Right lobe of liver (tissue), 6 donors: Measurements from ENCODE around the gene PGAM1. TPM values are rescaled to one million over a fixed set of nuclear protein-coding genes. Genes with fewer than 3 reads are reported as not detected.

ENCODE experiments used
- ATAC-seq, 4 donors: fragments of 200-7000 bp; cut with Tn5 transposase; one replicate each; pipeline ENCODE4 v1.9.1; 2020; ENCODE audit warnings: mild to moderate bottlenecking in 4 of 4, moderate library complexity in 4 of 4
- DNase-seq, 3 donors: peaks; one replicate each; pipeline ENCODE4 v3.0.0-alpha.2; 2020
- H3K27ac ChIP-seq, 3 donors: fragments of 200-600 bp; one replicate each; pipeline ENCODE4 v1.8.0; 2022
- H3K27me3 ChIP-seq, 2 donors: fragments of 200-600 bp; one replicate each; pipeline ENCODE4 v1.8.0; 2022
- H3K36me3 ChIP-seq, 4 donors: fragments of 200-600 bp; sonication (generic) in 1 of 4; one replicate each; pipeline versions ENCODE4 v1.5.1 to v1.8.0; 2017 to 2022; ENCODE audit warnings: control low read depth in 1 of 4
- H3K4me1 ChIP-seq, 4 donors: fragments of 200-600 bp; sonication (generic) in 1 of 4; one replicate each; pipeline versions ENCODE4 v1.5.1 to v1.8.0; 2017 to 2022; ENCODE audit warnings: control low read depth in 1 of 4
- H3K4me3 ChIP-seq, 3 donors: fragments of 200-600 bp; one replicate each; pipeline ENCODE4 v1.8.0; 2022
- H3K9me3 ChIP-seq, 4 donors: fragments of 200-600 bp; sonication (generic) in 1 of 4; one replicate each; pipeline versions ENCODE4 v1.5.1 to v1.8.0; 2017 to 2022; ENCODE audit warnings: control low read depth in 1 of 4
- CTCF ChIP-seq, 4 donors: fragments of 200-600 bp in 3 of 4; fragments of 450-650 bp in 1 of 4; IDR thresholded peaks; one replicate each; pipeline versions ENCODE4 v1.5.1 to v1.8.0; 2016 to 2022; ENCODE audit warnings: antibody characterized with exemption in 4 of 4, mild to moderate bottlenecking in 2 of 4
- POLR2A ChIP-seq: fragments of 450-650 bp; IDR thresholded peaks from one replicate; pipeline ENCODE4 v1.6.1; 2017; ENCODE audit warnings: antibody characterized with exemption, mild to moderate bottlenecking
- WGBS: methylation state at CpG from one replicate; pipeline ENCODE4 v1.1.6; 2018; ENCODE audit warnings: low coverage, low lambda C conversion rate; ENCODE audit not compliant: insufficient coverage; ENCODE audit errors: missing lambda C conversion rate; 5-methylcytosine and 5-hydroxymethylcytosine counted together
- intact Hi-C, 2 donors: fragments of 100-400 bp; cut with DNase I; formaldehyde crosslinking; loops; one replicate each; pipeline versions ENCODE4 v1.11.2 to v1.14.1; 2022
- total RNA-seq, 6 experiments: library from RNA; depleted of rRNA in 2 of 6; stranded (reverse); fragments of >200 nt in 2 of 6; fragmentation: NEBNext Ultra II Directional in 3 of 6; extraction: Animal tissue kit (Norgen Biotek cat#: 25700) in 3 of 6; gene quantifications; one replicate each; pipeline versions ENCODE4 v1.1.0 to v1.2.4, GENCODE V29; 2016 to 2023
- donor health status: DM: no; HTN: yes; CAD: no.
- donor health status: DM: no; HTN: no; CAD: no.
- donor health status: DM: no; HTN: no; CAD: no.
- donor health status: DM: no; HTN: yes; CAD: no.
- donor health status: DM: no; HTN: yes; CAD: no.

Gene PGAM1
- total RNA-seq, 6 experiments from 2014 or later: 100 to 228 (median 162) TPM

GRCh38 chr10:97427571-97428179, 1.7 kb downstream of the PGAM1 start:
- H3K36me3 ChIP-seq: peaks cover 0 to 28% (median 8%) of the 10 kb centered on the region in 4 donors
- H3K4me3 ChIP-seq: peak overlapping the region; percentile 90 to 97 (median 94)
- H3K27me3 ChIP-seq: no peaks in the 10 kb centered on the region
- peak; percentile 65 to 72 (median 67) for DNase-seq
- 21% methylated on average over 6 of the region's 9 CpGs for WGBS
- intact Hi-C loops: no loop called here
- H3K4me1 ChIP-seq: peaks cover 0 to 32% (median 11%) of the 10 kb centered on the region in 4 donors
- H3K9me3 ChIP-seq: no peaks in the 10 kb centered on the region
- peak; percentile 3 to 51 (median 24) for ATAC-seq
- TF ChIP-seq POLR2A (peak; percentile 17), CTCF (IDR thresholded peaks at IDR 0.05) (no peak)
- peak overlapping the region in 2 of 3 donors; percentile 91 to 96 for H3K27ac ChIP-seq

GRCh38 chr10:97428572-97428981, 2.6 kb downstream of the PGAM1 start:
- peaks cover 0 to 31% (median 10%) of the 10 kb centered on the region in 4 donors for H3K36me3 ChIP-seq
- no peak for ATAC-seq
- peaks cover 0 to 32% (median 11%) of the 10 kb centered on the region in 4 donors for H3K4me1 ChIP-seq
- WGBS: 37% methylated on average over 4 of the region's 4 CpGs
- no peak for DNase-seq
- intact Hi-C loops: no loop called here
- no peaks in the 10 kb centered on the region for H3K9me3 ChIP-seq
- H3K27ac ChIP-seq: peak overlapping the region in 1 of 3 donors; percentile 96
- TF ChIP-seq CTCF (IDR thresholded peaks at IDR 0.05) (no peak), POLR2A (no peak)
- H3K27me3 ChIP-seq: no peaks in the 10 kb centered on the region
- no peak overlapping the region for H3K4me3 ChIP-seq

DNA sequence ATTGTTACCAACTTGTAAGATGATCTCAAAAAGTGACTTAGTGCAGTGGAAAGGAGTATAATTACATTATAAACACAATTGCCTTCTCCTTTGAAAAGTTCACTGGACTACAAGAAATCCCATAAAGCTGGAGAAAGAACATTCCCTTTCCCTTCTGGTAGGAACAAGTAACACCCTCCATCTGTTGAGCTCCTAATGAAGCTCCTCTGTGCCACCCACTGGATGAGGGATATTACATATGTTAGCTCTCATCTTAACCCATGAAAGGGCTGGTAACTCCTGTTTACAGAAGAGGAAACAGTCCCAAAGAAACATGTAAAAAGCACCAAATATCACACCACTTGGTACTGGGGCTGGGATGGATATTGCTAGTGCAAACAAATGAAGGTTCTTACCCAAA, 8.1 kb downstream of the PGAM1 start:
- H3K36me3 ChIP-seq: peaks cover 0 to 70% (median 24%) of the 10 kb centered on the region in 4 donors
- intact Hi-C loops: no loop called here

DNA sequence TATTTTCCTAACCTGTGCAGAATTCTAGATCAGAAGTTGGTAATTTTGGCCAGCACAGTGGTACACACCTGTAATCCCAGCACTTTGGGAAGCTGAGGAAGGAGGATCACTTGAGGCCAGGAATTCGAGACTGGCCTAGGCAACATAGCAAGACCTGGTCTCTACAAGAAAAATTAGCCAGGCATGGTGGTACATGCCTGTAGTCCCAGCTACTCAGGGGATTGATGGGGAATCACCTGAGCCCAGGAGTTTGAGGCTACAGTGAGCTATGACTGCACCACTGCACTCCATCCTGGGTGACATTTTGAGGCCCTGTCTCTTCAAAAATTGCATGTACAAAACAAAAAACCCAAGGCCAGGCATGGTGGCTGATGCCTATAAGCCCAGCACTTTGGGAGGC, 8.6 kb downstream of the PGAM1 start:
- Histone ChIP-seq H3K4me1 (peaks cover 0 to 6% (median 3%) of the 10 kb centered on the region in 4 donors), H3K27me3 (no peaks in the 10 kb centered on the region), H3K4me3 (no peak overlapping the region), H3K27ac (no peak overlapping the region), H3K36me3 (peaks cover 0 to 71% (median 25%) of the 10 kb centered on the region in 4 donors), H3K9me3 (no peaks in the 10 kb centered on the region)
- no peak for TF ChIP-seq CTCF (IDR thresholded peaks at IDR 0.05)
- TF ChIP-seq POLR2A: no peak
- no CpG with 5 or more reads among the region's 1 CpG for WGBS
- no peak for DNase-seq
- intact Hi-C loops: no loop called here
- no peak for ATAC-seq

More for the DNA sequence above, 8.1 kb downstream of the PGAM1 start:
- Histone ChIP-seq H3K4me3 (no peak overlapping the region), H3K27me3 (no peaks in the 10 kb centered on the region), H3K9me3 (no peaks in the 10 kb centered on the region), H3K4me1 (peaks cover 0 to 9% (median 3%) of the 10 kb centered on the region in 4 donors), H3K27ac (no peak overlapping the region)
- peak in 1 of 4 donors; percentile 15 for ATAC-seq
- TF ChIP-seq CTCF (IDR thresholded peaks at IDR 0.05): no peak
- TF ChIP-seq POLR2A: no peak
- no peak for DNase-seq
